Right kidney (tissue), 1 donor: ENCODE data around the gene CSNK1A1.
"Not testable (repeated sequence)": the region's sequence is repeated elsewhere in the genome, so short reads cannot be mapped to it uniquely, and the experiment has no call there.

Experiments
- DNase-seq: peaks from one replicate; pipeline ENCODE4 v3.0.0-alpha.2; 2016

Gene CSNK1A1

DNA sequence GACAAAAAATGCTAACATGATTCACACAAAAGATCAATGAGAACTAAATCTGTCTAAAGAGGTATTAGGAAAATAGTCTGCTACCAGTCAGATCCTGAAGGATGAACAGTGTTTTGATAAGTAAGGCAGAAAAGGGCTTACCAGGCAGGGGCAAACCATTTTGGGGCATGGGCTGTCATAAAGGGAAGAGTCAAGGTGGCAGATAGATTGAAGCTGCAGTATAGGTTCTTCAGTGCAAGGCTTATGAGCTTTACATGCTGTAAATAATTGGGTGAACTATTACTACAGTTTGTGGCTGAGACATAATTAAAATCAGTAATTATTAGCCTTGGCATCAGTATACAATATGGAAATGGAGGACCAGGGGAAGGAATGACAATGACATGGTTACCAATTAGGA, 21.8 kb downstream of the CSNK1A1 start:
- no peak for DNase-seq

DNA sequence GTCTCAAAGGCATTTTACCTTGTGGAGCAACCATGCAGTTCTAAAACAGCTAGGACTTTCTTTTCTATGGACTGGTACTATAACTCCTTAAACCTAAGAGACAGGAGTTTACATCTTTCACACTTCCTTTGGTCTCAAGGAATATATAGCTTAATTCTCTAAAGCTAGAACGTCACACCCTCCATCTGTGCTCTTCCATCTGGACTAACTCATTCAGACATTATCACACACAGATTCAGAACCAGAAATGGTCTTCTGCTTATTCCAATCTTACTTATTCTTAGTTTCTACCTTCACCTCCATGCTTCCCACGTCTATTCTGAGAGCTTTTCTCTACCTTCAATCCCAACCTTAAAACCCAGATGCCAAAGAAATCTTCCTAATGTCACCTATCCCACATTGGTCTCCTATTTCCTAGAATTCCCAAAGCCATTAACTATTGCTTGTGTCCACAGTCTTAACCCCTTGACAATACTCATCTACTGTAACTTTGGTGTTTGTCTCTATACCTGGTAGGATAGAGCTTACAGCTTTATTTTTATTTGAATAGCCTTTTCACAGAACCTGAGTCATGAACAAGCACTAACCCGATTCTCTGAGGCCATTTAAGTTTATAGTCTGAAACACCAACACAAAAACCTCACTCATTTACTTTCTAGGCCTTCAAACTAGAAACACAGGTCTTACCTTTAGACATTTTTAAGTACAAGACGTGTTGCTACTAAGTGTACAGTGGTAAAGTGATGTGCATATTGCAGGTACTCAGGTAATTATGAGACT, 22.8 kb downstream of the CSNK1A1 start:
- no peak for DNase-seq

- DNase-seq, result no peak
Measured at GRCh38 chr5:149526845-149527590, 24.2 kb downstream of the CSNK1A1 start.

DNA sequence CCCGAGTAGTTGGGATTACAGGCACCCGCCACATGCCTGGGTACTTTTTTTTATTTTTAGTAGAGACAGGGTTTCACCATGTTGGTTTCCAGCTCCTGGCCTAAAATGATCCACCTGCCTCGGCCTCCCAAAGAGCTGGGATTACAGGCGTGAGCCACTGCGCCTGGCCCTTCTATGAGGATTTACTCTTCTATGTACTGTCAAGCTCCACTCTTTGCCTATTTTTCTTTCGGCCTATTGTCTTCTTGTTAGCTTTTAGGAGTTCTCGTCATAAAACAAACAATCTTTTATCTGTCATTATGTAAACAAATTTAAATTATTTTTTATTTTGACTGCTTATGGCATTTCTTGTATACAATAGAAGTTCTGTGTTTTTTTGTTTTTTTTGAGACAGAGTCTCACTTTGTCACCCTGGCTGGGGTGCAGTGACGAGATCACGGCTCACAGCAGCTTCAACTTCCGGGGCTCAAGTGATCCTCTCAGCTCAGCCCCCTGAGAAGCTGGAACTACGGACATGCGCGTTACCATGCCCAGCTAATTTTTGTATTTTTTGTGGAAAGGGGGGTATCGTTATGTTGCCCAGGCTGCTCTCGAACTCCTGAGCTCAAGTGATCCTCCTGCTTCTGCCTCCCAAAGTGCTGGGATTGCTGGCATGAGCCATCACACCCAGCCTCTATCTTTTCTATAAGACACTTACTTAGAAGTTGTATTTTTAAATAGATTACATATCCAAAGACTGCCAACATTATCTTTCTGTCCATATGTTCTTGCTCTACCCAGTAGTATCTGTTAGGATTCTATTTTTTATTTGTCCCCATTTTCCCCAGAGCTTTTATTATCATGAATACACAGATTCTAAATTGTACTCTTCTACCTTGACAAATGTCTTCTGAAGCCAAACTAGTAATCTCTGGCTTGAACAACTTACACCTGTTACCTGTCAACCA, 29.2 kb downstream of the CSNK1A1 start:
- DNase-seq, result no peak

DNA sequence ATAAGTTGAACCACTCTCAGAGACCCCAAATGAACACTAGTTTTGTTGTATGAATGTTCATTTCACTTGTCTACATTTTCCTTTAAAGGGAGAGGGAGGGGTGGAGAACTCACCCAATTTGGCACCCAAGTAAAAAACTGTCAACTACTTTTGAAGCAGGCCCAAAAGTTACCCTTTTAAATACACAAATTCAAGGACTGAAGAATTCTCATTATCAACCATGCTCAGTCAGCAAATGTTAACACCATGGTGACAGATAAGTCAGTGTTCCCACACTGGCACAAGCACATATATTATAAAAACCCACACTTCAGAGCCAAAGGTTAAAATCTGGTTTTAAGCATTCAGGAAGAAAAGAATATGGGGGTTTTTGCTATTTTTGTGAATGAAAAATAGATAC, 31.6 kb downstream of the CSNK1A1 start:
- no peak for DNase-seq

DNA sequence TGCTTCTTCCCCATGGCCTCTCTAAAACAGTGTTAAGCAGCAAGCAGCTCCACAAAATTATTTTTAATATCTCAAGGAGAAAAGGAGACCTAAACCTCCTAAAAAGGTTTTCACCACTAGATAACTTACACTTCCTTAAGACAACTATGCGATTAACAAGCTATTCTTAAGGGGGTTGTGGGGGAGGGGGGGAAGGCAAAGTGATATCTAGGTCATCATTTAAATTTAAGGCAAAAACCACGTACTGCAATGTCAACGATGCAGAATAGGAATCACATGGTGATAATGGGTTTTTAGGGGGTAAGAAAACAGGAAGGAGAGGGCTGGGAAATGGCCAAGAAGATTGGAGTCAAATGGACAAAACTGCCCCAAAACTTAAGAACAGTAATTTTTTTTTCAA, 32.6 kb downstream of the CSNK1A1 start:
- no peak for DNase-seq

DNA sequence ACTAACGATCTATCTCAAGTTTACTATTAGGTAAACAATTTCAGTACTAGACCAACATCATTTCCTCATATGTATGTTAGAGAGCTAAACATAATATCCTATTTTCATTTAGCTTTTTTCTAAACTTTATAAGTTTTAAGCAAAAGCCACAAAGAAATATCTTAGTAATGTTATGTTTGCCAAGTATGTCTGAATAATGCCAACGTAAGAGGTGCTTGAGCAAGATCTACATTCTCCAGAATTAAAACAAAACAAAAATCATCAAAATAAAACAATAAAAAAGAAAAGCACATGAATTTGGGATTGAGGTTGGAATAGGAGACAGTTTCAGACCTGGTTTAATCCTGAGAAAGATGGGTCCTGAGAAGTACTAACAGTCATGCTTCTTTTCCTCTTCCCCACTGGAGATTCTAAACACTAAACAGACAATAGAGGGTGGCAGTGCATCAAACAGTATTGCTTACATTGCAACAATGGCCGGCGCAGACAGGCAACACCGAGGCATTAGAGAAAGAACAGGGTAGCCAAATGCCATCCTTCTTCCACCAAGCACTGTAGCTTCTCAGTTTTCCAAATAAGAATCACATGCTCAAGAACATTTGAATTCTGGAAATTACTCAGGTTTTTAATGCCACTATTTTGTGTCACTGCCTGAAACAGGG, 33.6 kb downstream of the CSNK1A1 start:
- no peak for DNase-seq

DNA sequence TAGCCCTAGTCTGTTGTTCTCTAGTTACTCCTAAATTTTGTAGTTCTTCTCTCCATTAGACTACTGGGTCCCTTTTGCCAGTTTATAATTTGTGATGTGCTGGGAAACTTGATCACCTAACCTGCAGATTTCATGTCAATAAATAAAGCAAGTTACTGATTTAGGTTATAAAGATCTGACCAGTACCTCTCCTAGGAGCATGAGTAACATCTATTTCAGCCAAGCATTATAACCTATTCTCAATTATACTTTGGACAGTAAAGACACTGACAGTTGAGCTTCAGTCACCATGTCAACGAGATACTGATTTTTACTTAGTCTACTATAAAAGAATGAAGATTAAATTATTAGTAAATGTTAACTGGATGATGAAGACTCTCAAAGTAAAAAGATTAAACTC, 36.7 kb downstream of the CSNK1A1 start:
- no peak for DNase-seq

- DNase-seq, result not testable (repeated sequence)
Measured at GRCh38 chr5:149513372-149513947, 37.8 kb downstream of the CSNK1A1 start.

DNA sequence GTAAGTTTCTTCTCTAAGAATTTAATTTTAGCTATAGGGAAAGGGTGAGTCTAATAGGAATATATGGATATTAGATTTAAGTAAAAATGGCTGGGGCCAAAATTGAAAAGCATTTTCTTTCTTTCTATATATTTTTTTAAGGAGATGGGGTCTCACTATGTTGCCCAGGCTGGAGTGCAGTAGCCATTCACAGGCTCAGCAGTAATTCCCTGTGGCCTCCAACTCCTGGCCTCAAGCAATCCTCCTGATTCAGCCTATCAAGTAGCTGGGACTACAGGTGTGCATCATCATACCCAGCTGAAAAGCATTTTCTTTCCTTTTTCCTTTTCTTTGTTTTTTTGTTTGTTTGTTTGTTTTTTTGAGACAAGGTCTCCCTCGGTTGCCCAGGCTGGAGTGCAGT, 41.1 kb downstream of the CSNK1A1 start:
- DNase-seq, result no peak

DNA sequence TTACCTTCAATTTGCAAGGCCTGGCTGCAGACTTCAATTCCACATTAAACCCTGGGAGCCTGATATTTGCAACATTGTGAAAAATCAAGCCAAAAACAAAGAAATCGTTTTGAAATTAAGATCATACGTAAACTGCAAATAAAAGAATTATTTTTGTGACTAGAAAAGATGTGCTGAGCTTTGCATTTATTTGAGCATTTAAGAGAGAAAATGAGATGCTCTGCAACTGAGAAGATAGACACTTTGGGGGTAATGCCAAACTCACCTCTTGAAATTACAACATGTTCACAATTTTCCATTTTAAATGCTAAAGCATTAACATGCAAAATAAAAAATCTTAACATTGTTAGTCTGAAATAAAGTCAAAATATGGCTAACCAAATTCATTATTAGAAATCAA, 46.6 kb downstream of the CSNK1A1 start:
- DNase-seq, result no peak

- no peak for DNase-seq
Measured at GRCh38 chr5:149503006-149503405, 48.2 kb downstream of the CSNK1A1 start.

DNA sequence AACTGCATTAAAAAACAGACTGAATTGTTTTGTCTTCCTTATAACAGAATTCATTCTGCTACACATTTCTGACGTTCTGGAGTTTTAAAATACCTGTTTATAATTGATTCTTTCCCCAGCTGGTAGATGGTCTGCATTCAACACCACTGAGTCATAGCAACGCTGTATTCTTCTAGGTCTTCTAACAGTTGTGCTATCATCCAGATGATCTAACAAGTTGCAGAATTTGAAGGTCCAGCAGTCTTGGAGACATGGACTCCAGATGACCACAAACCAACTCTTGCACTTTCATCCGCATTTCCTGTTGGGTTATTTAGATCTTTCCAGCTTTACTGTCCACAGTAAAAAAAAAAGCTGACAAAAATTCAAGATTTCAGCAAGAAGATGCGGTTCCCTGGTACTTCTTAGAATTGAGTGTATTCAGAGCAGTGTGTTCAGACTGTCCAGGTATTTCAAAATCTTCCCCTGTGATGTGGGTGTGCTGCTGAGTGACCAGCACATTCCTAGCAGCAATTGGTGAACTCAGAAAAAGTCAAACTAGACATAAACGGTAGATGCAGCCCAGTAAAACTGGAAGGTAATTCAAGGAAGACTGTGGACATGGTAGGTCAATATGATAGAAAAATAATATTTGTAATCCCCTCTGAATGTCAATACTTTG, 50.2 kb downstream of the CSNK1A1 start:
- no peak for DNase-seq

- DNase-seq, result no peak
Measured at GRCh38 chr5:149498724-149499336, 52.4 kb downstream of the CSNK1A1 start.

DNA sequence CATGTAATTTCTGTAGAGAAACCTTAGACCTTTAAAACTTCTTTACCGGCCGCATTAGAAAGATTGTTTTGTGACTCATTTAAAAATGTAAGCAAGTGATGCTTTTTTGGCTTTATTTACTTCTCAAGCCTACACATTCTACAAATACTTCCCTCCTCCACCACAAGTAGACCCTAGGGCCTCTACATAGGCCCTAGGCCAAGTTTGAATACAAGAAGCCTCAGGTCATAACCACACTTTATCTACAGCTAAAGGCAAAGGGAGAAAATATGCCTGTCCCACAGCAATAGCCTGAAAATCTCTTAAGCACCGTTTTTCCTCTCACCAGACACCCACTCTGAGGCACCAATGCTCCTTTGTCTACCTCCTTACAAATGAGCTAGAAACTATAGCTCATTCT, 53.9 kb downstream of the CSNK1A1 start:
- DNase-seq, result no peak

GRCh38 chr5:149496917-149497316, 54.3 kb downstream of the CSNK1A1 start:
- no peak for DNase-seq

- no peak for DNase-seq
Measured at GRCh38 chr5:149496166-149496565, 55.1 kb downstream of the CSNK1A1 start.

- no peak for DNase-seq
Measured at GRCh38 chr5:149495673-149496072, 55.6 kb downstream of the CSNK1A1 start.

DNA sequence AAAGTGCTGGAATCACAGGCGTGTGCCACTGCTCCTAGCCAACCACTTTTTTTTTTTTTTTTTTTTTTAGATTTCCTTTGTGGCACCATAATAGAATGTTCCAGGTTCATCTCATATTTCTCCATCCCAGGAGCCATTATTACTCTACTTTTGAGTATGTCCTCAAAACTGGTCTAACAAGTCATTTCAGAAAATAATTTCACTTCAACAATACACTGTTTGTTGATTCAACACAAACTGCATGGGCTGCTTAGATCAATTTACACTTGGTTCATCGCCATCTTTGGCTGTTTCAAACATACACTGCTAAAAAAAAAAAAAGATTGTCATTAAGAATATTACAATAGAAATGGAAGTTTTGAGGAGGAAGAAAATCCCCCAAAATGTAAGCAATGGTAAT, 57.9 kb downstream of the CSNK1A1 start:
- DNase-seq, result no peak

GRCh38 chr5:149492781-149493180, 58.5 kb downstream of the CSNK1A1 start:
- no peak for DNase-seq
